Measurements from ENCODE around the gene ACIN1.

The ACIN1 gene

DNA sequence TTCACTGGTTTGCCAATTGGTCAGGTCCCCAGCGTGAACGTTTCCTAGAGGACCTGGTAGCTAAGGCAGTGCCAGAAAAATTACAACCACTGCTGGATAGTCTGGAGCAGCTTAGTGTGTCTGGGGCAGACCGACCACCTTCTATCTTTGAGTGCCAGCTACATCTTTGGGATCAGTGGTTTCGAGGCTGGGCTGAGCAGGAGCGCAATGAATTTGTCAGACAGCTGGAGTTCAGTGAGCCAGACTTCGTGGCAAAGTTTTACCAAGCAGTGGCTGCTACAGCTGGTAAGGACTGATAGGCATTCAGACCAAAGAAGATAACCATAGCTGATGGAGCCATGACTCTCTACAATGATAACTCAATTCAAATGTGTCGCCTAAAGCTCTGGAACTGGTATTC lies 2.9 kb upstream of the ACIN1 start:
- Histone ChIP-seq H3K36me3 (replicated peaks in 1 of 2; ENCODE audit: control insufficient read depth in 2 of 2, insufficient read depth in 2 of 2, low read length in 2 of 2) (peaks cover 12 to 41% of the 10 kb centered on the region in 2 donors), H3K4ac (ENCODE audit: low read length) (no peak overlapping the region), H2BK120ac (ENCODE audit: low read depth, low read length) (no peak overlapping the region), H3K4me2 (ENCODE audit: insufficient read depth, low read length, poor library complexity, severe bottlenecking) (no peak overlapping the region), H3K9me3 (replicated peaks in 1 of 2; ENCODE audit: control insufficient read depth in 2 of 2, insufficient read depth in 1 of 2, low read depth in 1 of 2, low read length in 2 of 2) (no peaks in the 10 kb centered on the region), H4K91ac (ENCODE audit: low read depth, low read length, poor library complexity) (no peak overlapping the region), H3K9ac (ENCODE audit: low read depth, low read length, poor library complexity) (no peak overlapping the region), H2BK12ac (ENCODE audit: low read length) (no peak overlapping the region), H3K14ac (ENCODE audit: low read length) (no peak overlapping the region), H3K4me3 (ENCODE audit: low read length in 2 of 2) (no peak overlapping the region), H4K8ac (ENCODE audit: low read depth, low read length) (no peak overlapping the region), H2BK5ac (ENCODE audit: low read length) (no peak overlapping the region), H3K18ac (ENCODE audit: low read length) (no peak overlapping the region), H2AK5ac (ENCODE audit: low read depth, low read length) (no peak overlapping the region), H3K4me1 (ENCODE audit: control insufficient read depth in 2 of 2, insufficient read depth in 1 of 2, low read depth in 1 of 2, low read length in 2 of 2) (peaks cover 2 to 3% of the 10 kb centered on the region in 2 donors), H2AFZ (ENCODE audit: low read length) (no peak overlapping the region), H3K23ac (ENCODE audit: low read depth, low read length, poor library complexity) (no peak overlapping the region), H3K27ac (replicated peaks; ENCODE audit: low read length) (no peak overlapping the region), H2BK15ac (ENCODE audit: low read length) (no peak overlapping the region), H3K27me3 (ENCODE audit: control insufficient read depth in 3 of 3, insufficient read depth in 3 of 3, low read depth in 1 of 3, low read length in 3 of 3) (no peaks in the 10 kb centered on the region), H3K79me1 (ENCODE audit: low read depth, low read length) (peaks cover 4% of the 10 kb centered on the region)
- no peak for DNase-seq (ENCODE audit: low spot score)
- no CpG with 5 or more reads among the region's 7 CpGs for WGBS, 2 donors (ENCODE audit: extremely low coverage in 2 of 2, insufficient read length in 2 of 2, insufficient replicate concordance in 1 of 2)

DNA sequence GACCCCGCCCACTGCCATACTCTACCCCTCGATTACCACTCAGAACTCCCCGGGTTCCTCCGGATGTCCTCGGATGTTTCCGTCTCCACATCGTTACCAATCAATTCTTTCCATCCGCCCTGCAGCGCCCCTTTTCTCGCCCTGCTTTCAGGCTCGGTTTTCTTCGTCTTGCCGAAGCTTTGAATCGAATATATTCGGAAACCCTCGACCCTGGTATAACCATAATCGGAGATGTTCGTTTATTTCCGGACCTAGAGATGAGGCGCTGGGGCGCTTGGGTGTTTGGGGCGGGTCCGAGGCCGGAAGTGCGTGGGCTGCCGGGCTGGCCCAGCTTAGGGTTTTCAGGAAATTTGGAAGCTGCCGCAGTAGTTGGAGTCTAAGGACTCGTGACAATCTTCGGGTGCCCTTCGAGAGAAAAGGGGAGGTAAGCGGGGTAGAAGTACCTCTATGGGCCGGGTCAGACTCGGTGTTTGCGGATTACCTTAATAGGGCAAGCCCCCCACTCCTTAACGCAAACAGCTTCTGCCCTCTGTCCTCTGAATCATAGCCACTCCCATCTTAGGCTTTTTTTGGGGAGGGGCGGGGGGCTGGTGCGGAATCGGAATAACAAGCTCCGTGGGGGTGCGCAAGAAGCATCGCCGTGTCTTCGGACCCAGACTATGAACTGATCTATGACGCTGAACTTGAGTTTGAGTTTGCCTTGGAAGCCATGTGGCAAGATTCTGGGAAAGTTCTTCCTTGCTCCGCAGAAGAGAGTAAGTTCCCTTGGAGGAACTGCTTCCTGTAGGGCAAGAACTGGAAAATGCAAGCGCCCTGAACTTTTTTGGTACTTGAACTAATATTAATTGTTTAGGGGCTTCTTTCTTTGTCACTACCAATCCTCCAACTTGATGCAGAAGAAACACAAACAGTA lies 516 bp upstream of the ACIN1 start, which contains the start of gene C14orf119:
C14orf119 (plus strand) TSS at position 310 of the 913 bp plus-strand sequence. CDS start 2,154 bp downstream, outside the sequence.
- Histone ChIP-seq H3K4me2 (ENCODE audit: insufficient read depth, low read length, poor library complexity, severe bottlenecking) (peak within 1 kb of the TSS; percentile 67), H3K18ac (ENCODE audit: low read length) (peak within 1 kb of the TSS; percentile 100), H3K14ac (ENCODE audit: low read length) (peak within 1 kb of the TSS; percentile 99), H2BK12ac (ENCODE audit: low read length) (no peak within 1 kb of the TSS), H4K8ac (ENCODE audit: low read depth, low read length) (peak within 1 kb of the TSS; percentile 97), H3K4ac (ENCODE audit: low read length) (no peak within 1 kb of the TSS), H3K23ac (ENCODE audit: low read depth, low read length, poor library complexity) (peak within 1 kb of the TSS; percentile 32), H3K4me3 (ENCODE audit: low read length in 2 of 2) (peak within 1 kb of the TSS; percentile 79 to 88), H2AK5ac (ENCODE audit: low read depth, low read length) (no peak within 1 kb of the TSS), H2BK120ac (ENCODE audit: low read depth, low read length) (no peak within 1 kb of the TSS), H3K27ac (replicated peaks; ENCODE audit: low read length) (peak within 1 kb of the TSS; percentile 93), H3K27me3 (ENCODE audit: control insufficient read depth in 3 of 3, insufficient read depth in 3 of 3, low read depth in 1 of 3, low read length in 3 of 3) (no peaks in the 10 kb centered on the region), H2BK5ac (ENCODE audit: low read length) (peak within 1 kb of the TSS; percentile 99), H3K9me3 (replicated peaks in 1 of 2; ENCODE audit: control insufficient read depth in 2 of 2, insufficient read depth in 1 of 2, low read depth in 1 of 2, low read length in 2 of 2) (no peaks in the 10 kb centered on the region), H3K4me1 (ENCODE audit: control insufficient read depth in 2 of 2, insufficient read depth in 1 of 2, low read depth in 1 of 2, low read length in 2 of 2) (peaks cover 2 to 3% of the 10 kb centered on the region in 2 donors), H2BK15ac (ENCODE audit: low read length) (no peak within 1 kb of the TSS), H4K91ac (ENCODE audit: low read depth, low read length, poor library complexity) (no peak within 1 kb of the TSS), H2AFZ (ENCODE audit: low read length) (peak within 1 kb of the TSS; percentile 95), H3K36me3 (replicated peaks in 1 of 2; ENCODE audit: control insufficient read depth in 2 of 2, insufficient read depth in 2 of 2, low read length in 2 of 2) (peaks cover 14 to 64% of the 10 kb centered on the region in 2 donors), H3K9ac (ENCODE audit: low read depth, low read length, poor library complexity) (peak within 1 kb of the TSS; percentile 100), H3K79me1 (ENCODE audit: low read depth, low read length) (peaks cover 4% of the 10 kb centered on the region)
- peak; percentile 100 for DNase-seq (ENCODE audit: low spot score)
- no CpG with 5 or more reads among the region's 46 CpGs for WGBS, 2 donors (ENCODE audit: extremely low coverage in 2 of 2, insufficient read length in 2 of 2, insufficient replicate concordance in 1 of 2)

DNA sequence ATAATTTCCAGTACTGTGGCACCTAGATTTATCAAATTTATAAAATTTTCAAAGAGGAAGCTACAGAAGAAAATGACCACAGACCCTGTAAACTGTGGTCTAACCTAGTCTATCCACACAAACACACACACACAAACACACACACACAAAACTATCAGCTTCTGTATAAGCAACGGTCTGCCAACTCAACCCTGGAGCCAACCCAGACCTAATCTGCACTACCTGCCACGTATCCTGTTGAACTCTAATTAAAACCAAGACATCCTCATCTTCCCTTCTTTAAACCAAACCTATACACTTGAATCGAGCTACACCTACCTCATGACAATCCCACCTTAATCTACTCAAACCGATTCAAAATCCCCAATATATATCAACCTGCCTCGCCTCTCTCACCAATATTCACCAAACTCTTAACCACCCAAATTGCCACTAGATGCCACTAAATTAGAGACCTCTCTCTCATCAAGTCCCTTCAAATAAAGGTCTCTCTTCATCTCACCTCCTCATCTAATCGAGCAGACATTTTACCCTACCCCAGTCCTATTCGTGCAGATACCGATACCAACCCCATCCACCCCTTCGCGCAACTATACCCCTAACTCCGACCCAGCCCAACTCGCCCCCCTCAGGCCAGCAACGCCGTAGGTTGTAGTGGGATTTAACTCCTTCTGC lies 808 bp downstream of the ACIN1 start:
- no peak overlapping the region for H2BK15ac ChIP-seq (ENCODE audit: low read length)
- peak overlapping the region; percentile 32 for H3K23ac ChIP-seq (ENCODE audit: low read depth, low read length, poor library complexity)
- H4K8ac ChIP-seq (ENCODE audit: low read depth, low read length), result no peak overlapping the region
- no peaks in the 10 kb centered on the region for H3K27me3 ChIP-seq (ENCODE audit: control insufficient read depth in 3 of 3, insufficient read depth in 3 of 3, low read depth in 1 of 3, low read length in 3 of 3)
- H2BK12ac ChIP-seq (ENCODE audit: low read length), result no peak overlapping the region
- H2AFZ ChIP-seq (ENCODE audit: low read length), result peak overlapping the region; percentile 95
- peak overlapping the region; percentile 14 for H3K9ac ChIP-seq (ENCODE audit: low read depth, low read length, poor library complexity)
- peaks cover 4% of the 10 kb centered on the region for H3K79me1 ChIP-seq (ENCODE audit: low read depth, low read length)
- peaks cover 19 to 71% of the 10 kb centered on the region in 2 donors for H3K36me3 ChIP-seq (replicated peaks in 1 of 2; ENCODE audit: control insufficient read depth in 2 of 2, insufficient read depth in 2 of 2, low read length in 2 of 2)
- no peaks in the 10 kb centered on the region for H3K9me3 ChIP-seq (replicated peaks in 1 of 2; ENCODE audit: control insufficient read depth in 2 of 2, insufficient read depth in 1 of 2, low read depth in 1 of 2, low read length in 2 of 2)
- no peak overlapping the region for H3K4ac ChIP-seq (ENCODE audit: low read length)
- H3K18ac ChIP-seq (ENCODE audit: low read length), result no peak overlapping the region
- peak overlapping the region; percentile 99 for H2BK5ac ChIP-seq (ENCODE audit: low read length)
- no peak overlapping the region for H4K91ac ChIP-seq (ENCODE audit: low read depth, low read length, poor library complexity)
- DNase-seq (ENCODE audit: low spot score), result no peak
- H2BK120ac ChIP-seq (ENCODE audit: low read depth, low read length), result no peak overlapping the region
- 100% methylated on average over 3 of the region's 14 CpGs; no CpG with 5 or more reads in 1 of the 2 donors for WGBS, 2 donors (ENCODE audit: extremely low coverage in 2 of 2, insufficient read length in 2 of 2, insufficient replicate concordance in 1 of 2)
- no peak overlapping the region for H2AK5ac ChIP-seq (ENCODE audit: low read depth, low read length)
- H3K27ac ChIP-seq (replicated peaks; ENCODE audit: low read length), result peak overlapping the region; percentile 93
- peak overlapping the region; percentile 63 for H3K4me2 ChIP-seq (ENCODE audit: insufficient read depth, low read length, poor library complexity, severe bottlenecking)
- H3K14ac ChIP-seq (ENCODE audit: low read length), result no peak overlapping the region
- peaks cover 2 to 3% of the 10 kb centered on the region in 2 donors for H3K4me1 ChIP-seq (ENCODE audit: control insufficient read depth in 2 of 2, insufficient read depth in 1 of 2, low read depth in 1 of 2, low read length in 2 of 2)
- H3K4me3 ChIP-seq (ENCODE audit: low read length in 2 of 2), result peak overlapping the region; percentile 79 to 88

DNA sequence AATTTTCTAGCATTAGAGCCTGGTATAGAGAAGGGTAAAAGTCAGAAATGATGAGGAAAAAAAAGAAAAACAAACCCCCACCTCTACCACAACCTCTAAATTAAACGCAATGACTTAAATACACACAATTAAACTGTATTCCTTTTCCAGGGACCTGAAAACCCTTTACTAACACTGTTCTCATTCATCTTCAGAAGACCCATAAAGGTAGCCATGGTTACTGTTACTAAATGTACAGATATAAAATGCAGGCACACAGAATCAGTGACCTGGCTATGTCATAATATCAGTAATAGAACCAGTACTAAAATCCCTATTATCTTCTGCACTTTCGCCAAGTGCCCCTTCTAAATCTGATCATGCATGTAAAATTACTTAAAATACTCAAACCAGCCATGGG lies 1.4 kb downstream of the ACIN1 start:
- Histone ChIP-seq H3K4me2 (ENCODE audit: insufficient read depth, low read length, poor library complexity, severe bottlenecking) (no peak overlapping the region), H4K91ac (ENCODE audit: low read depth, low read length, poor library complexity) (no peak overlapping the region), H3K4ac (ENCODE audit: low read length) (no peak overlapping the region), H2BK15ac (ENCODE audit: low read length) (no peak overlapping the region), H3K18ac (ENCODE audit: low read length) (no peak overlapping the region), H2BK120ac (ENCODE audit: low read depth, low read length) (no peak overlapping the region), H3K79me1 (ENCODE audit: low read depth, low read length) (peaks cover 4% of the 10 kb centered on the region), H2BK12ac (ENCODE audit: low read length) (no peak overlapping the region), H3K23ac (ENCODE audit: low read depth, low read length, poor library complexity) (no peak overlapping the region), H2AFZ (ENCODE audit: low read length) (no peak overlapping the region), H3K9ac (ENCODE audit: low read depth, low read length, poor library complexity) (no peak overlapping the region), H2BK5ac (ENCODE audit: low read length) (no peak overlapping the region), H4K8ac (ENCODE audit: low read depth, low read length) (no peak overlapping the region), H2AK5ac (ENCODE audit: low read depth, low read length) (no peak overlapping the region), H3K4me1 (ENCODE audit: control insufficient read depth in 2 of 2, insufficient read depth in 1 of 2, low read depth in 1 of 2, low read length in 2 of 2) (peaks cover 2 to 3% of the 10 kb centered on the region in 2 donors), H3K9me3 (replicated peaks in 1 of 2; ENCODE audit: control insufficient read depth in 2 of 2, insufficient read depth in 1 of 2, low read depth in 1 of 2, low read length in 2 of 2) (no peaks in the 10 kb centered on the region), H3K27ac (replicated peaks; ENCODE audit: low read length) (no peak overlapping the region), H3K36me3 (replicated peaks in 1 of 2; ENCODE audit: control insufficient read depth in 2 of 2, insufficient read depth in 2 of 2, low read length in 2 of 2) (peaks cover 18 to 71% of the 10 kb centered on the region in 2 donors), H3K14ac (ENCODE audit: low read length) (no peak overlapping the region), H3K27me3 (ENCODE audit: control insufficient read depth in 3 of 3, insufficient read depth in 3 of 3, low read depth in 1 of 3, low read length in 3 of 3) (no peaks in the 10 kb centered on the region), H3K4me3 (ENCODE audit: low read length in 2 of 2) (peak overlapping the region in 1 of 2 donors; percentile 79)
- DNase-seq (ENCODE audit: low spot score), result no peak
- no CpG with 5 or more reads among the region's 2 CpGs for WGBS, 2 donors (ENCODE audit: extremely low coverage in 2 of 2, insufficient read length in 2 of 2, insufficient replicate concordance in 1 of 2)
